H1 (cell line): ENCODE results near the gene PTF1A. TPM values are rescaled to one million over a fixed set of nuclear protein-coding genes. Genes with fewer than 3 reads are reported as not detected.

Source experiments
- CTCF ChIA-PET: fragments of 300-600 bp; sonication (Branson Sonifier 250); formaldehyde crosslinking; loops from one replicate; lab custom pipeline; 2021; ENCODE audit not compliant: partially characterized antibody; lab: Charles Lee
- POLR2A ChIA-PET: fragments of 300-600 bp; sonication (Branson Sonifier 250); formaldehyde crosslinking; loops from one replicate; lab custom pipeline; 2021; ENCODE audit warnings: inconsistent platforms; ENCODE audit not compliant: partially characterized antibody; lab: Charles Lee
- DNase-seq, 2 experiments: peaks; one replicate each; pipeline versions ENCODE4 v3.0.0 to v3.0.0-alpha.2; 2010 to 2022; ENCODE audit warnings: low spot score in 2 of 2, low read depth in 1 of 2, mixed read lengths in 1 of 2
- FAIRE-seq: peaks from 2 replicates; lab custom pipeline; 2011; peaks lifted over from hg19 to GRCh38; lab: Jason Lieb, UNC
- H2AFZ ChIP-seq: 2 replicates; pipeline ENCODE4 v1.8.1; 2012; ENCODE audit warnings: low read length, inconsistent platforms
- H2AK5ac ChIP-seq: 2 replicates; pipeline ENCODE4 v1.6.1; 2013; ENCODE audit warnings: low read depth, low read length
- H2BK120ac ChIP-seq: replicated peaks from 2 replicates; pipeline ENCODE3; 2013; ENCODE audit warnings: low read depth, low read length, inconsistent platforms
- H2BK12ac ChIP-seq: 2 replicates; pipeline ENCODE4 v1.6.1; 2013; ENCODE audit warnings: low read depth, low read length
- H2BK15ac ChIP-seq: 2 replicates; pipeline ENCODE4 v1.6.1; 2013; ENCODE audit warnings: low read length
- H2BK20ac ChIP-seq: 2 replicates; pipeline ENCODE4 v1.6.1; 2013; ENCODE audit warnings: low read length
- H2BK5ac ChIP-seq: 2 replicates; pipeline ENCODE4 v1.6.1; 2013; ENCODE audit warnings: low read depth, low read length
- H3K14ac ChIP-seq: 2 replicates; pipeline ENCODE4 v1.6.1; 2013; ENCODE audit warnings: inconsistent platforms; ENCODE audit not compliant: insufficient read length
- H3K18ac ChIP-seq: 2 replicates; pipeline ENCODE4 v1.6.1; 2013; ENCODE audit warnings: low read length; ENCODE audit errors: extremely low read depth
- H3K23ac ChIP-seq: 2 replicates; pipeline ENCODE4 v1.6.1; 2013; ENCODE audit warnings: inconsistent platforms; ENCODE audit not compliant: insufficient read length
- H3K23me2 ChIP-seq: 2 replicates; pipeline ENCODE4 v1.6.1; 2013; ENCODE audit warnings: low read depth, low read length
- H3K27ac ChIP-seq: 2 replicates; pipeline ENCODE4 v1.6.1; 2011; ENCODE audit warnings: low read depth, low read length, inconsistent platforms
- H3K27me3 ChIP-seq, 4 experiments: replicated peaks in 1 of 4; 1 replicate in 1 of 4; 2 replicates in 3 of 4; pipeline versions ENCODE4 v1.6.1 to v1.8.1; 2011 to 2013; ENCODE audit warnings: low read length in 3 of 4, mild to moderate bottlenecking in 3 of 4, inconsistent platforms in 2 of 4, mixed read lengths in 2 of 4, moderate library complexity in 1 of 4; ENCODE audit not compliant: control insufficient read depth in 3 of 4, insufficient read depth in 3 of 4; ENCODE audit errors: extremely low read depth in 1 of 4
- H3K36me3 ChIP-seq, 4 experiments: 2 replicates each; pipeline versions ENCODE4 v1.6.1 to v1.8.1; 2011 to 2013; ENCODE audit warnings: mild to moderate bottlenecking in 4 of 4, low read length in 3 of 4, moderate library complexity in 2 of 4, control low read depth in 1 of 4, inconsistent platforms in 1 of 4; ENCODE audit not compliant: insufficient read depth in 4 of 4, control insufficient read depth in 2 of 4
- H3K4ac ChIP-seq: replicated peaks from 2 replicates; pipeline ENCODE3; 2013; ENCODE audit warnings: low read length, low read depth, mixed read lengths, inconsistent platforms; ENCODE audit not compliant: insufficient read length
- H3K4me1 ChIP-seq, 4 experiments: replicated peaks in 1 of 4; 1 replicate in 1 of 4; 2 replicates in 3 of 4; pipeline versions ENCODE4 v1.6.1 to v1.8.1; 2011 to 2013; ENCODE audit warnings: low read length in 3 of 4, inconsistent platforms in 2 of 4, mixed read lengths in 1 of 4; ENCODE audit not compliant: insufficient read depth in 4 of 4, control insufficient read depth in 3 of 4
- H3K4me2 ChIP-seq, 2 experiments: 2 replicates each; pipeline versions ENCODE4 v1.6.1 to v1.8.1; 2011 to 2013; ENCODE audit warnings: low read depth in 2 of 2, low read length in 2 of 2, control low read depth in 1 of 2, inconsistent platforms in 1 of 2, mild to moderate bottlenecking in 1 of 2; ENCODE audit not compliant: insufficient read depth in 1 of 2
- H3K4me3 ChIP-seq, 4 experiments: fragments of 200-600, 300-600 bp in 1 of 4; sonication (generic), shearing (Covaris generic), sonication (Bioruptor Twin) in 1 of 4; 2 replicates each; pipeline versions ENCODE4 v1.5.1 to v1.8.1; 2011 to 2016; ENCODE audit warnings: low read length in 4 of 4, low read depth in 3 of 4, control low read depth in 2 of 4, inconsistent platforms in 2 of 4, mild to moderate bottlenecking in 2 of 4, mixed read lengths in 1 of 4, moderate library complexity in 1 of 4; ENCODE audit not compliant: insufficient read depth in 2 of 4; ENCODE audit errors: extremely low read depth in 1 of 4
- H3K56ac ChIP-seq: replicated peaks from 2 replicates; pipeline ENCODE3; 2013; ENCODE audit warnings: low read depth, mild to moderate bottlenecking, mixed read lengths, low read length, inconsistent platforms; ENCODE audit not compliant: insufficient read length
- H3K79me1 ChIP-seq: 2 replicates; pipeline ENCODE4 v1.6.1; 2013; ENCODE audit warnings: low read depth, low read length, control low read depth
- H3K79me2 ChIP-seq, 2 experiments: 2 replicates each; pipeline versions ENCODE4 v1.6.1 to v1.8.1; 2012 to 2013; ENCODE audit warnings: low read length in 2 of 2, mild to moderate bottlenecking in 2 of 2, inconsistent platforms in 1 of 2; ENCODE audit not compliant: insufficient read depth in 2 of 2, control insufficient read depth in 1 of 2
- H3K9ac ChIP-seq, 4 experiments: replicated peaks in 1 of 4; 1 replicate in 1 of 4; 2 replicates in 3 of 4; pipeline versions ENCODE4 v1.6.1 to v1.8.1; 2011 to 2013; ENCODE audit warnings: low read depth in 3 of 4, low read length in 3 of 4, control low read depth in 2 of 4, mild to moderate bottlenecking in 2 of 4, moderate library complexity in 2 of 4, inconsistent platforms in 1 of 4; ENCODE audit errors: extremely low read depth in 1 of 4
- H3K9me3 ChIP-seq, 2 experiments: 2 replicates each; pipeline versions ENCODE4 v1.6.1 to v1.8.1; 2012 to 2013; ENCODE audit warnings: mild to moderate bottlenecking in 2 of 2, moderate library complexity in 2 of 2, control low read depth in 1 of 2, inconsistent platforms in 1 of 2, low read depth in 1 of 2, low read length in 1 of 2, mixed read lengths in 1 of 2; ENCODE audit not compliant: insufficient read depth in 2 of 2
- H4K20me1 ChIP-seq, 2 experiments: replicated peaks in 1 of 2; 2 replicates each; pipeline versions ENCODE3 to v1.8.1; 2011 to 2013; ENCODE audit warnings: inconsistent platforms in 2 of 2, low read length in 2 of 2, mild to moderate bottlenecking in 1 of 2; ENCODE audit not compliant: insufficient read depth in 2 of 2, control insufficient read depth in 1 of 2
- H4K5ac ChIP-seq: 2 replicates; pipeline ENCODE4 v1.6.1; 2013; ENCODE audit warnings: low read length, low read depth, mixed read lengths, inconsistent platforms; ENCODE audit not compliant: insufficient read length
- H4K8ac ChIP-seq: 2 replicates; pipeline ENCODE4 v1.8.0; 2013; ENCODE audit warnings: mild to moderate bottlenecking, moderate library complexity, low read length, inconsistent platforms; ENCODE audit not compliant: insufficient read depth; ENCODE audit errors: extremely low read depth
- H4K91ac ChIP-seq: replicated peaks from 2 replicates; pipeline ENCODE3; 2013; ENCODE audit warnings: low read length, mixed read lengths, inconsistent platforms; ENCODE audit not compliant: insufficient read length
- CHD2 ChIP-seq: IDR thresholded peaks from 2 replicates; pipeline ENCODE4 v1.6.1; 2012; ENCODE audit warnings: low read length, improper control_type of control experiment
- EP300 ChIP-seq, 2 experiments: IDR thresholded peaks; 1 replicate in 1 of 2; 2 replicates in 1 of 2; pipeline ENCODE4 v1.6.1; 2011 to 2012; ENCODE audit warnings: low read depth in 2 of 2, low read length in 2 of 2, mild to moderate bottlenecking in 2 of 2, borderline replicate concordance in 1 of 2, inconsistent platforms in 1 of 2, moderate library complexity in 1 of 2
- KDM4A ChIP-seq: IDR thresholded peaks from one replicate; pipeline ENCODE4 v1.7.1; 2012; ENCODE audit warnings: low read depth, mild to moderate bottlenecking, moderate library complexity, low read length, inconsistent platforms; ENCODE audit not compliant: severe bottlenecking
- KDM5A ChIP-seq: fragments of 200-600 bp; IDR thresholded peaks from 2 replicates; pipeline ENCODE4 v1.7.1; 2012; ENCODE audit warnings: mild to moderate bottlenecking, low read length, inconsistent platforms, mixed read lengths
- MAX ChIP-seq: IDR thresholded peaks from 2 replicates; pipeline ENCODE4 v1.6.1; 2012; ENCODE audit warnings: inconsistent platforms
- POLR2A ChIP-seq, 2 experiments: IDR thresholded peaks; 1 replicate in 1 of 2; 2 replicates in 1 of 2; pipeline ENCODE4 v1.6.1; 2011; ENCODE audit warnings: low read depth in 2 of 2, low read length in 2 of 2, mild to moderate bottlenecking in 2 of 2; ENCODE audit errors: control extremely low read depth in 1 of 2
- RBBP5 ChIP-seq: IDR thresholded peaks from 2 replicates; pipeline ENCODE4 v1.7.1; 2012; ENCODE audit warnings: low read depth, mild to moderate bottlenecking, inconsistent platforms, low read length, moderate library complexity, borderline replicate concordance
- RFX5 ChIP-seq: IDR thresholded peaks from 2 replicates; pipeline ENCODE4 v1.6.1; 2011; ENCODE audit warnings: low read depth, low read length, improper control_type of control experiment, borderline replicate concordance
- SP4 ChIP-seq: IDR thresholded peaks from 2 replicates; pipeline ENCODE4 v1.6.1; 2012; ENCODE audit warnings: low read length, inconsistent platforms
- USF2 ChIP-seq: IDR thresholded peaks from 2 replicates; pipeline ENCODE4 v1.6.1; 2011; ENCODE audit warnings: low read length, improper control_type of control experiment
- WGBS, 2 experiments: shearing (Covaris generic) in 1 of 2; methylation state at CpG; one replicate each; pipeline versions ENCODE4 v1.1.6 to v1.1.7; 2013 to 2015; ENCODE audit warnings: low lambda C conversion rate in 2 of 2, mixed read lengths in 2 of 2, inconsistent platforms in 1 of 2, low coverage in 1 of 2, missing lambda C conversion rate in 1 of 2; ENCODE audit not compliant: insufficient replicate concordance in 2 of 2, insufficient coverage in 1 of 2, insufficient read length in 1 of 2; ENCODE audit errors: extremely low coverage in 1 of 2, missing lambda C conversion rate in 1 of 2; 5-methylcytosine and 5-hydroxymethylcytosine counted together
- polyA plus RNA-seq, 7 experiments: library from polyadenylated mRNA; depleted of rRNA in 3 of 7; stranded (reverse) in 5 of 7; unstranded in 2 of 7; fragments of >200 nt in 5 of 7; fragments of 200-250 nt in 2 of 7; gene quantifications; 1 replicate in 5 of 7; 2 replicates in 1 of 7; 4 replicates in 1 of 7; pipeline versions ENCODE4 v1.2.1 to v1.2.3, GENCODE V29; 2011 to 2013; ENCODE audit warnings: missing spikeins in 2 of 7, mixed read lengths in 2 of 7
- total RNA-seq: library from RNA; stranded (reverse); fragmentation: NEBNext Ultra II Directional; extraction: Animal tissue kit (Norgen Biotek cat#: 25700); gene quantifications from 2 replicates; pipeline ENCODE4 v1.2.1, GENCODE V29; 2021

PTF1A gene
- total and polyA plus RNA-seq, 2 of the 8 experiments (the other 6 are each of a cell fraction or from before 2014, with no cell fraction given) = not detected

- H2AFZ ChIP-seq = no peak overlapping the region; the same call in 1 of the 2 replicates
- no peak overlapping the region for H2BK12ac ChIP-seq
- no peak overlapping the region for H2BK15ac ChIP-seq
- H3K79me2 ChIP-seq = no peaks in the 10 kb centered on the region
- no peak overlapping the region for H4K91ac ChIP-seq
- H2BK120ac ChIP-seq = no peak overlapping the region
- H3K79me1 ChIP-seq = no peaks in the 10 kb centered on the region
- H3K56ac ChIP-seq = no peak overlapping the region
- peak overlapping the region; percentile 82 to 91 for H3K4me2 ChIP-seq
- H3K9ac ChIP-seq = no peak overlapping the region
- ChIA-PET CTCF (interaction anchor here (1.0 to 3.9 kb wide), 6 partner anchors 10 to 499 kb away, joined by 4 to 16 read pairs (median 6); no protein-coding TSS in a partner anchor), POLR2A (interaction anchor here (0.8 to 1.3 kb wide), 3 partner anchors 9 to 42 kb away, joined by 3 read pairs; no protein-coding TSS in a partner anchor)
- no peak overlapping the region for H2BK20ac ChIP-seq
- H2BK5ac ChIP-seq = no peak overlapping the region
- no peak overlapping the region for H2AK5ac ChIP-seq
- H3K23ac ChIP-seq = no peak overlapping the region
- peaks cover 0 to 8% (median 0%) of the 10 kb centered on the region in 4 experiments; a peak in 1 of 8 replicates for H3K36me3 ChIP-seq
- peak overlapping the region; percentile 15 to 61 (median 41); a peak in 6 of 8 replicates for H3K4me3 ChIP-seq
- H4K20me1 ChIP-seq = peaks cover 19 to 33% of the 10 kb centered on the region in 2 experiments
- FAIRE-seq = peak; percentile 39
- WGBS, 2 experiments = 4% methylated on average over 30 of the region's 30 CpGs; no CpG with 5 or more reads in 1 of the 2 experiments
- no peak overlapping the region for H4K8ac ChIP-seq
- H3K27ac ChIP-seq = no peak overlapping the region
- H4K5ac ChIP-seq = no peak overlapping the region
- peaks cover 3 to 33% (median 14%) of the 10 kb centered on the region in 4 experiments for H3K4me1 ChIP-seq
- H3K14ac ChIP-seq = no peak overlapping the region
- peaks cover 97 to 100% (median 100%) of the 10 kb centered on the region in 4 experiments for H3K27me3 ChIP-seq
- peak in 1 of 2 experiments; percentile 77 for DNase-seq
- H3K4ac ChIP-seq = no peak overlapping the region
- peaks cover 5% of the 10 kb centered on the region; the same call in 1 of the 2 replicates for H3K23me2 ChIP-seq
- H3K18ac ChIP-seq = no peak overlapping the region
- H3K9me3 ChIP-seq = no peaks in the 10 kb centered on the region
- TF ChIP-seq RFX5 = no peak
- TF ChIP-seq KDM4A = no peak
- no peak for TF ChIP-seq USF2
- no peak for TF ChIP-seq RBBP5
- no peak for TF ChIP-seq KDM5A
- TF ChIP-seq SP4 = no peak
- TF ChIP-seq CHD2 = no peak
- TF ChIP-seq MAX = no peak
- TF ChIP-seq POLR2A (IDR thresholded peaks at IDR 0.05; ENCODE audit: control extremely low read depth in 1 of 2, low read depth in 2 of 2, low read length in 2 of 2) = no peak
- peak in 1 of 2 experiments; percentile 77; a peak in 1 of 3 replicates for TF ChIP-seq EP300 (IDR thresholded peaks at IDR 0.05; ENCODE audit: borderline replicate concordance in 1 of 2, low read depth in 2 of 2, low read length in 2 of 2)
Observed at GRCh38 chr10:23199768-23200511, 7.8 kb downstream of the PTF1A start.
